Memory B cell (primary cell): ENCODE measurements around the gene CAMK2A.
"Not testable (repeated sequence)": the region's sequence is repeated elsewhere in the genome, so short reads cannot be mapped to it uniquely, and the experiment has no call there.

Experiments
- ATAC-seq: fragments of 150-1000 bp; cut with Tn5 transposase; 2 replicates; pipeline ENCODE4 v1.10.0; 2021; ENCODE audit warnings: low read depth, mild to moderate bottlenecking, moderate library complexity
- DNase-seq, 2 donors: peaks; one replicate each; pipeline ENCODE4 v3.0.0; 2022; ENCODE audit warnings: low spot score in 2 of 2
- H3K27ac Mint-ChIP-seq: one replicate; pipeline ENCODE4 v1.8.0; 2022; ENCODE audit warnings: mild to moderate bottlenecking, moderate library complexity, mixed read lengths
- H3K27me3 Mint-ChIP-seq: one replicate; pipeline ENCODE4 v1.8.0; 2022; ENCODE audit warnings: mixed read lengths
- H3K36me3 Mint-ChIP-seq: one replicate; pipeline ENCODE4 v1.8.0; 2022; ENCODE audit warnings: mild to moderate bottlenecking, mixed read lengths
- H3K4me1 Mint-ChIP-seq: one replicate; pipeline ENCODE4 v1.8.0; 2022; ENCODE audit warnings: mixed read lengths
- H3K4me3 Mint-ChIP-seq: one replicate; pipeline ENCODE4 v1.8.0; 2022; ENCODE audit warnings: mild to moderate bottlenecking, moderate library complexity, mixed read lengths
- H3K9me3 Mint-ChIP-seq: one replicate; pipeline ENCODE4 v1.8.0; 2022; ENCODE audit warnings: mixed read lengths

Gene CAMK2A

GRCh38 chr5:150241298-150242160, 48.0 kb downstream of the CAMK2A start:
- no peak overlapping the region for H3K27ac Mint-ChIP-seq
- no peaks in the 10 kb centered on the region for H3K36me3 Mint-ChIP-seq
- no peaks in the 10 kb centered on the region for H3K4me1 Mint-ChIP-seq
- H3K9me3 Mint-ChIP-seq: no peaks in the 10 kb centered on the region
- no peak for ATAC-seq
- peaks cover 3% of the 10 kb centered on the region for H3K27me3 Mint-ChIP-seq
- no peak overlapping the region for H3K4me3 Mint-ChIP-seq
- DNase-seq: no peak

GRCh38 chr5:150239794-150240122, 49.8 kb downstream of the CAMK2A start:
- H3K4me3 Mint-ChIP-seq: no peak overlapping the region
- H3K9me3 Mint-ChIP-seq: no peaks in the 10 kb centered on the region
- peaks cover 1% of the 10 kb centered on the region for H3K4me1 Mint-ChIP-seq
- H3K27ac Mint-ChIP-seq: no peak overlapping the region
- ATAC-seq (no peak), DNase-seq (no peak)
- peaks cover 2% of the 10 kb centered on the region for H3K27me3 Mint-ChIP-seq
- no peaks in the 10 kb centered on the region for H3K36me3 Mint-ChIP-seq

GRCh38 chr5:150239099-150239793, 50.3 kb downstream of the CAMK2A start:
- no peak overlapping the region for H3K4me3 Mint-ChIP-seq
- no peak overlapping the region for H3K27ac Mint-ChIP-seq

GRCh38 chr5:150238646-150239045, 50.9 kb downstream of the CAMK2A start:
- no peaks in the 10 kb centered on the region for H3K27me3 Mint-ChIP-seq
- H3K4me3 Mint-ChIP-seq: no peak overlapping the region
- ATAC-seq: no peak
- no peak for DNase-seq
- H3K9me3 Mint-ChIP-seq: no peaks in the 10 kb centered on the region
- H3K27ac Mint-ChIP-seq: no peak overlapping the region
- H3K4me1 Mint-ChIP-seq: peaks cover 4% of the 10 kb centered on the region
- H3K36me3 Mint-ChIP-seq: no peaks in the 10 kb centered on the region

More at GRCh38 chr5:150239099-150239793, 50.3 kb downstream of the CAMK2A start:
- ATAC-seq (no peak), DNase-seq (no peak)
- peaks cover under 1% of the 10 kb centered on the region for H3K27me3 Mint-ChIP-seq
- H3K4me1 Mint-ChIP-seq: peaks cover 4% of the 10 kb centered on the region
- H3K36me3 Mint-ChIP-seq: no peaks in the 10 kb centered on the region
- no peaks in the 10 kb centered on the region for H3K9me3 Mint-ChIP-seq

- ATAC-seq (no peak), DNase-seq (no peak)
- H3K4me1 Mint-ChIP-seq: peaks cover 4% of the 10 kb centered on the region
- H3K9me3 Mint-ChIP-seq: no peaks in the 10 kb centered on the region
- H3K27me3 Mint-ChIP-seq: no peaks in the 10 kb centered on the region
- no peak overlapping the region for H3K4me3 Mint-ChIP-seq
- no peaks in the 10 kb centered on the region for H3K36me3 Mint-ChIP-seq
- H3K27ac Mint-ChIP-seq: no peak overlapping the region
These were observed 52.4 kb downstream of the CAMK2A start for GRCh38 chr5:150236981-150237754.

GRCh38 chr5:150236313-150236712, 53.3 kb downstream of the CAMK2A start:
- no peak overlapping the region for H3K4me3 Mint-ChIP-seq
- no peaks in the 10 kb centered on the region for H3K9me3 Mint-ChIP-seq
- H3K36me3 Mint-ChIP-seq: no peaks in the 10 kb centered on the region
- H3K27me3 Mint-ChIP-seq: no peaks in the 10 kb centered on the region
- H3K4me1 Mint-ChIP-seq: peaks cover 4% of the 10 kb centered on the region
- no peak overlapping the region for H3K27ac Mint-ChIP-seq
- ATAC-seq (no peak), DNase-seq (no peak)

- Mint-ChIP-seq H3K36me3 (no peaks in the 10 kb centered on the region), H3K9me3 (no peaks in the 10 kb centered on the region), H3K4me3 (no peak overlapping the region), H3K4me1 (peaks cover 4% of the 10 kb centered on the region), H3K27ac (no peak overlapping the region), H3K27me3 (no peaks in the 10 kb centered on the region)
- no peak for ATAC-seq
- no peak for DNase-seq
These were observed 54.1 kb downstream of the CAMK2A start for GRCh38 chr5:150235500-150235854.

GRCh38 chr5:150234576-150235499, 54.7 kb downstream of the CAMK2A start:
- Mint-ChIP-seq H3K9me3 (no peaks in the 10 kb centered on the region), H3K4me3 (no peak overlapping the region), H3K36me3 (no peaks in the 10 kb centered on the region), H3K4me1 (peaks cover 4% of the 10 kb centered on the region), H3K27ac (no peak overlapping the region), H3K27me3 (no peaks in the 10 kb centered on the region)
- no peak for DNase-seq
- peak; percentile 19 for ATAC-seq

- not testable (repeated sequence) for H3K36me3 Mint-ChIP-seq
These were observed 55.9 kb downstream of the CAMK2A start for GRCh38 chr5:150233706-150234105.

GRCh38 chr5:150230842-150231241, 58.7 kb downstream of the CAMK2A start:
- Mint-ChIP-seq H3K36me3 (no peaks in the 10 kb centered on the region), H3K27me3 (no peaks in the 10 kb centered on the region), H3K9me3 (no peaks in the 10 kb centered on the region), H3K4me1 (peaks cover 4% of the 10 kb centered on the region), H3K4me3 (no peak overlapping the region), H3K27ac (no peak overlapping the region)
- ATAC-seq (no peak), DNase-seq (no peak)

More at GRCh38 chr5:150233706-150234105, 55.9 kb downstream of the CAMK2A start:
- ATAC-seq, H3K27me3 Mint-ChIP-seq, H3K27ac Mint-ChIP-seq, H3K9me3 Mint-ChIP-seq, DNase-seq, H3K4me3 Mint-ChIP-seq, H3K4me1 Mint-ChIP-seq: not testable (repeated sequence)

- Mint-ChIP-seq H3K4me1 (peaks cover under 1% of the 10 kb centered on the region), H3K9me3 (no peaks in the 10 kb centered on the region), H3K36me3 (no peaks in the 10 kb centered on the region), H3K4me3 (no peak overlapping the region), H3K27ac (no peak overlapping the region), H3K27me3 (no peaks in the 10 kb centered on the region)
- no peak for DNase-seq
- ATAC-seq: no peak
These were observed 60.0 kb downstream of the CAMK2A start for GRCh38 chr5:150229571-150229970.

GRCh38 chr5:150227606-150228273, 61.8 kb downstream of the CAMK2A start:
- H3K9me3 Mint-ChIP-seq: no peaks in the 10 kb centered on the region
- no peaks in the 10 kb centered on the region for H3K36me3 Mint-ChIP-seq
- no peaks in the 10 kb centered on the region for H3K4me1 Mint-ChIP-seq
- ATAC-seq (no peak), DNase-seq (no peak)
- H3K27me3 Mint-ChIP-seq: no peaks in the 10 kb centered on the region
- H3K4me3 Mint-ChIP-seq: no peak overlapping the region
- no peak overlapping the region for H3K27ac Mint-ChIP-seq

- H3K4me3 Mint-ChIP-seq: no peak overlapping the region
- no peaks in the 10 kb centered on the region for H3K9me3 Mint-ChIP-seq
- DNase-seq (no peak), ATAC-seq (no peak)
- no peak overlapping the region for H3K27ac Mint-ChIP-seq
- H3K36me3 Mint-ChIP-seq: no peaks in the 10 kb centered on the region
- no peaks in the 10 kb centered on the region for H3K4me1 Mint-ChIP-seq
- H3K27me3 Mint-ChIP-seq: no peaks in the 10 kb centered on the region
These were observed 62.5 kb downstream of the CAMK2A start for GRCh38 chr5:150227036-150227435.
